GM19438 (cell line): ENCODE data around the gene PCIF1.

Experiments used
- ATAC-seq: cut with Tn5 transposase; IDR thresholded peaks from one replicate; pipeline ENCODE4 v1.9.1; 2021; ENCODE audit warnings: low read depth; ENCODE audit not compliant: unreplicated experiment

Gene PCIF1

DNA sequence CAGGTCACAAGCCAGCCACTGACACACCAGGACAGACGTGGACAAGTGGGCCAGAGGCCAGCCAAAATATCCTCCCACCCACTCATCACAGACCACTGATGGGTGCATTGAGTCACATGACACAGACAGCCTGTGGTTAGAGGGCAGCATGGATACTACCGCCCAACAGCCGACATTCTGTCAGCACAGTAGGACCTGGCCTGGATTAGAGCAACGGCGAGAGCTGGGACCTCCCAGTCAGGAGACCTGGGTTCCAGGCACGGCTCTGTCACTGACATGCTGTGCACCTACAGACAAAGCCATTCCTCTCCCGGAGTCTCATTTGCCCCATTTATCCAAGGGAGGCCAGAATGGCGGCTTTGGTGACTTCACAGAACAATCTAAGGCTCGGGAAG, 29.5 kb downstream of the PCIF1 start:
- ATAC-seq = no peak

- no peak for ATAC-seq
Measured at GRCh38 chr20:45965169-45966002, 30.9 kb downstream of the PCIF1 start.

GRCh38 chr20:45967551-45968080, 33.1 kb downstream of the PCIF1 start:
- no peak for ATAC-seq

- no peak for ATAC-seq
Measured at GRCh38 chr20:45968081-45968671, 33.7 kb downstream of the PCIF1 start.

- no peak for ATAC-seq
Measured at GRCh38 chr20:45968801-45969711, 34.6 kb downstream of the PCIF1 start.

GRCh38 chr20:45969712-45970634, 35.5 kb downstream of the PCIF1 start:
- ATAC-seq = no peak

DNA sequence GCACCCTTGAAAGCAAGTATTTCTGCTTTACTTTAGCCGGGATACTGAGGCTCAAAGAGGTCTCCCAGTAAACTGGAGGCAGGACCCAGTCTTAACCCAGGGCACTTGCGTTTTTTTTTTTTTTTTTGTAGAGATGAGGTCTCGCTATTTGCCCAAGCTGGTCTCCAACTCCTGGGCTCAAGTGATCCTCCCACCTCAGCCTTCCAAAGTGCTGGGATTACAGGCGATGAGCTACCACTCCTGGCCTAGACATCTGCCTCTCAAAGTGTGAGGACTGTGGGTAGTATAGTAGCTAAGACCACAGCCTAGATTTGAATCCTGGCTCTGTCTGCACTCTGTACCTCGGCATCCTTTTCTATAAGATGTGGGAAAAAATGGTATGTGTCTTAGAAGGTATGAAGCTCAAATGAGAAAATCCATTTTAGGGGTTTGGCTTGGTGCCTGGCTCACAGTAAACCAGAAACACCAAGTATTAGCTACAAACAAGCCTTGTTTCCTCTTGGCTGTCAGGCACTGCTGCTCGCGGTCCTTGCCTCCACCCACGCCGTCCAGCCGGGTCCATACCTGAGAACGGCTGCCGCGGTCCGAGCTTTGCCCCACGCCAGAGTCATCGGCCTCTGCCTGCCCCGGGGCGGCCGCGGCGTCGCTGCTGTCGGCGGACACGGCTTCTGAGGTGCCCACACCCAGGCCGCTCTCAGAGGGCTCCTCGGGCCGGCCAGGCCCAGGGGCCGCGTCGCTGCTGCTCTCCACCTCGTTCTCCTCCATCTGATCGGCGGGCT, 36.4 kb downstream of the PCIF1 start:
- no peak for ATAC-seq

DNA sequence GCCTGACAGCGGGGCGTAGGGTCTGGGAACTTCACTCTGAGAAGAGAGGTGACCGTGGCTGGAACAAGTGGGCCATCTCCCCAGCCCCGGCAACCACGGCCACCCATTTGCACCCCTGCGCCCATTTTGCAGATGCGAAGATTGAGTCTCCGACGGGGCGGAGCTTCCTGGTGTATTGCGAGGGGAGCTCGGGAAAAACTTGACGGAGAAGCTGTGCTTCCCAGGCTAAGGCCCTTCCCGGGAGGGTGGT, 36.9 kb downstream of the PCIF1 start:
- no peak for ATAC-seq

GRCh38 chr20:45971675-45972499, 37.4 kb downstream of the PCIF1 start, which contains the start of gene ZNF335:
Gene ZNF335, minus strand, starts transcription at chr20:45972203. Its CDS starts 793 bp downstream, at chr20:45971410.
- peak; percentile 82 for ATAC-seq

DNA sequence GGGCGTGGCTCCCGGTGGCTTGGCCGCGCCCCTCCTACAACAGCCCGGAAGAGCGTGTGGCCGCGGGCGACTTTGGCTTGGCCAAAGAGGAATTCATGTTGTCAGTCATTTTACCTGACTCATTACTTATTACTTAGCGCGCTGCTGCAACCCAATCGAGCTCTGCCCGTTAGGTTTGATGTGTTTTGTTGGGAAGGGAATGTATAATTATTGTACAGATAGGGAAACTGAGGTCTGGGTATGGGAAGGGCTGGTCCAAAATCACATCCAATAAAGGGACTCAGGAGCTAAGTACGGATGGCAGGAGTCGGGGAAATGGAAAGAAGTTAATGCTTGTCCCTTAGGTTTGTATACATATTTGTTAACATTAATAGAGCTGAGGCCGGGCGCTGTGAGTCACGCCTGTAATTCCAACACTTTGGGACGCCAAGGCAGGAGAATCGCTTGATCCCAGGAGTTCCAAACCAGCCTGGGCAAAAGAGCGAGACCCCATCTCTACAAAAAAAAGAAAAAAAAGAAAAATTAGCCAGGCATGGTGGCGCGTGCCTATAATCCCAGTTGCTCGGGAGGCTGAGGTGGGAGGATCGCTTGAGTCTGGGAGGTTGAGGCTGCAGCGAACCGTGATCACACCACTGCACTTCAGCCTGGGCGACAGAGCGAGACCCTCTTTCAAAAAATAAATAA, 38.2 kb downstream of the PCIF1 start:
- no peak for ATAC-seq

- no peak for ATAC-seq
Measured at GRCh38 chr20:45974896-45975565, 40.5 kb downstream of the PCIF1 start.

- no peak for ATAC-seq
Measured at GRCh38 chr20:45975686-45976085, 41.2 kb downstream of the PCIF1 start.

GRCh38 chr20:45976086-45976485, 41.6 kb downstream of the PCIF1 start:
- no peak for ATAC-seq

GRCh38 chr20:45981261-45981660, 46.8 kb downstream of the PCIF1 start:
- ATAC-seq = no peak

DNA sequence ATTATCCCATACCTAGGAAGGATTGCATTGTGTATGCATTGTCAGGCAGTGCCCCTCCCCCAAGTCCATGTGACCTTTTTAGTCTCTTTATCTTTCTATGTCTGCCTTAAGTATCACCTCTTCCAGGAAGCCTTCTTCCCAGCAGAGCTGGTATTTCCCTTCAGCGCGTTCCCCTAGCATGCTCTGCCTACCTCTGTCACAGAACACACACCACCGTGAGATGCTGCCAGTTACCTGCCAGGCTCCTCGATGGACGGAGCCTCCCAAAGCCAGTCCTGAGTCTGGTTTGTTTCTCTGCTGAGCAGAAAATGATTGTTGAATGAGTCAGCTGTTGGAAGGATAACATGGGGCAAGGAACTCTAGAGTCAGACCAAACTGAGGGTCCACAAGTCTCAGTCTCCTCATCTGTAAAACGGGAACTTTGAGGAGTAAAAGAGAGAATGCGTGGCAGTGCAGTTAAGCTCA, 48.8 kb downstream of the PCIF1 start:
- no peak for ATAC-seq

GRCh38 chr20:45985573-45985972, 51.1 kb downstream of the PCIF1 start:
- no peak for ATAC-seq

DNA sequence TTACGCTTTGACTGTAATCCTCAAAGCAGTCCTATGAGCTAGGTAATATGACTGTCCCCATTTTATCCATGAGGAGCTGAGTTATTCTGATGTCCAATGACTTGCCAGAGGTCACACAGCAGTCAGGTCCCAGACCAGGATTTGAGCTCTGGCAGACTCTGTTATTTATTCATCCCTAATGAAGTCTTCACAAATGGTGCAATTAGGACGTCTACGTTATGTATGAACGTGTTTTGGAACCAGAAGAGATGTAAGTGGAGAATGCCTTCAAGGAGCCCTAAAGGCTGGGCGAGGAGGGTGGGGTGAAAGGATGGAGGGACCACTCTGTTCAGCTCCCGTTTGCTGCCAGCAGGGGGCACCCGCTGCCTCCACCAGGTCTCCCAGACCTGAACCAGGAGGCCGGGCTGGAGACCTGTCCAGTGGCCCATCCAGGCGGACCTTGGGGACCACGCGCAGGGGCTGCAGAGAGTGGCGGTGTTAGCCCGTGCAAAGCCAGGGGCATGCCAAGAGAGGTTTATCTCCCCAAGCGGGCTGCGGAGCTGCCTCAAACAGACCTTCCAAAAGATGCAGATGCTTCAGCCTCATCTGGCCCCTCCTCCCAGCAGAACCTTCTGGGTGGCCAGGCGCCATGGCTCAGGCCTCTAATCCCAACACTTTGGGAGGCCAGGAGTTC, 52.8 kb downstream of the PCIF1 start:
- no peak for ATAC-seq
